ENCODE data around the gene CES4A.
"Not testable (repeated sequence)": the region's sequence is repeated elsewhere in the genome, so short reads cannot be mapped to it uniquely, and the experiment has no call there.

The CES4A gene

DNA sequence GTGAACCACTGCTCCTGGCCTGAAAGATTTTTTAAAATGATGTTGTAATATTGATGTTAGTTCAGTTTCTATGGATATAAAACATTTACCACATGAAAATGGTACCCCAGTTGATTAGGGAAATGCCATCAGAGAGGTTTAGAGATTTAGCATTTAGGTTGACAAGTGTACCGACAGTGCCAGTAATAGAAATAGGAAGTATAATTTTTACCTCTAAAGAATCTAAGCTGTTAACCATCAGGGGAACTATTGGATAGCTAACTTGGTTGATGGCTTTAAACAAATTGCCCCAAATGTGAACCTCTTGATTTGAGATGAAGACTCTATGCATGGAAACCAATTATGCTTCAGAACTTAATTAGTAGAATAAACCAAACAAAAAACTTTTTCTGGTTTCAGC lies 47.0 kb downstream of the CES4A start:
- TF ChIP-seq, protein P1, sequence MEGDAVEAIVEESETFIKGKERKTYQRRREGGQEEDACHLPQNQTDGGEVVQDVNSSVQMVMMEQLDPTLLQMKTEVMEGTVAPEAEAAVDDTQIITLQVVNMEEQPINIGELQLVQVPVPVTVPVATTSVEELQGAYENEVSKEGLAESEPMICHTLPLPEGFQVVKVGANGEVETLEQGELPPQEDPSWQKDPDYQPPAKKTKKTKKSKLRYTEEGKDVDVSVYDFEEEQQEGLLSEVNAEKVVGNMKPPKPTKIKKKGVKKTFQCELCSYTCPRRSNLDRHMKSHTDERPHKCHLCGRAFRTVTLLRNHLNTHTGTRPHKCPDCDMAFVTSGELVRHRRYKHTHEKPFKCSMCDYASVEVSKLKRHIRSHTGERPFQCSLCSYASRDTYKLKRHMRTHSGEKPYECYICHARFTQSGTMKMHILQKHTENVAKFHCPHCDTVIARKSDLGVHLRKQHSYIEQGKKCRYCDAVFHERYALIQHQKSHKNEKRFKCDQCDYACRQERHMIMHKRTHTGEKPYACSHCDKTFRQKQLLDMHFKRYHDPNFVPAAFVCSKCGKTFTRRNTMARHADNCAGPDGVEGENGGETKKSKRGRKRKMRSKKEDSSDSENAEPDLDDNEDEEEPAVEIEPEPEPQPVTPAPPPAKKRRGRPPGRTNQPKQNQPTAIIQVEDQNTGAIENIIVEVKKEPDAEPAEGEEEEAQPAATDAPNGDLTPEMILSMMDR (conservative IDR thresholded peaks at IDR 0.05; ENCODE audit: control insufficient read depth, insufficient read depth, low read depth, low read length): no peak
- no peak overlapping the region for H3K4me3 ChIP-seq (ENCODE audit: control insufficient read depth, low read depth, low read length)
- DNase-seq (ENCODE audit: low read depth): no peak

DNA sequence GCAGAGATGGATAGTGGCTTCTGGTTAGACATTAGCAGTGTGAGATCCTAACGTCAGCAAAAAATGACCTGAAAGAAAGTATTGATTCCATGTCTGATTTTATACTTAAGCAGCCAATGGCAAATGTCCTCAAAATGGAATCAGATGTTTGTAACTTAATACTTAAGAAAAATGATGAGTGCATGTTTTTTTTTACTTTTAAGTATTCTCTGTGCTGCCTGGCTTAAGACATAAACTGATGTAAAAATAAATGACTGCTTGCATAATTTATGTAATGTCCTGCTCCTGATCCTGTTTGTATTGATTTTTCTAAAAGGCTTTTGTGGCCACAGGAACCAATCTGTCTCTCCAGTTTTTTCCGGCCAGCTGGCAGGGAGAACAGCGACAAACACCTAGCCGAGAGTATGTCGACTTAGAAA lies 47.9 kb downstream of the CES4A start:
- DNase-seq (ENCODE audit: low read depth): peak; percentile 49
- TF ChIP-seq, protein P1 (conservative IDR thresholded peaks at IDR 0.05; ENCODE audit: control insufficient read depth, insufficient read depth, low read depth, low read length): no peak
- H3K4me3 ChIP-seq (ENCODE audit: control insufficient read depth, low read depth, low read length): no peak overlapping the region

DNA sequence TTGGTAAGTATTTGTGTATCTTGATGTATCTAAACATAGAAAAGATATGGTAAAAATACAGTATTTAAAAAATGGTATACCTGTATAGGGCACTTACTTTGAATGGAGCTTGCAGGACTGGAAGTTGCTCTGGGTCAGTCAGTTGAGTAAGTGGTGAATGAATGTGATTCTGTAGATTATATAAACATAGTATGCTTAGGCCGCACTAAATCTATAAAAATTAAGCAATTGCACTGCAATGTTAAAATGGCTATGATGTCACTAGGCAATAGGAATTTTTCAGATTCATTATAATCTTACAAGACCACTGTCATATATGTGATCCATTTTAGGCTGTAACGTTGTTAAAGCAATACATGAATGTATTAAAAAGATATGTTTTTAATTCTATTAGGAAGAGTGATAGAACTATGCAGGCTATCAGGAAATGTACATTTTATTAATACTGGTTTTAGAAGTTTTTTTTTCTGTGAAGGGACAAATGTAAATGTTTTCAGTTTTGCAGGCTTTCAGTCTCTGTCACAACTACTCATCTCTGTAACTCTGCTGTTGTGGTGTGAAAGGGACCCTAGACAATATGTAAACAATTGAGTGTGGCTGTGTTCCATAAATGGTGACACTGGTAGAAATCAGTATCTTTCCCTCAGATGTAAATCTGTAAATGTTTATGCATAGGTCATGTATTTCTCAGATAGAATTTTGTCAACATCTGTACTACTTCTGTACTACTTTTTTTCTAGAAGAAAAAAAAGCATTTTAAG lies 51.1 kb downstream of the CES4A start:
- DNase-seq (ENCODE audit: low read depth): no peak
- H3K4me3 ChIP-seq (ENCODE audit: control insufficient read depth, low read depth, low read length): no peak overlapping the region
- TF ChIP-seq, protein P1 (conservative IDR thresholded peaks at IDR 0.05; ENCODE audit: control insufficient read depth, insufficient read depth, low read depth, low read length): no peak

DNA sequence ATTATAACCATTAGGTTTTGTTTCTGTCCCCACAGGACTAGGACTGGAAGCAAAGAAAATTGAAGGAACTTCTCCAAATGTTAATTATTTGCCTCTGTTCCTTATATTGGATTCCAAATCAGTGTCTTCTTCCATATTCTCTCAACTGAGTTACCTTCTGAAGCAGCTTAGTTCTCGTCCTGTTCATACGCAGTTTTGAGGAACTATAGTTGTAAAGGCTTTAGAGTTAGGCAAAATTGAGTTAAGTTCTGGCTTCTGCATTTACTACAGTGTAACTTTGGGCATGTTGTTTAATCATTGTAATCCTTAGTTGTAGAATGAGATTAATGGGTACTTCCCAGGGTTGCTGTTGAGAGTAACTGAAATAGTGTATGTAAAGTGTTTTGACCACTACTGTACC lies 51.8 kb downstream of the CES4A start:
- no peak for DNase-seq (ENCODE audit: low read depth)
- TF ChIP-seq, protein P1 (conservative IDR thresholded peaks at IDR 0.05; ENCODE audit: control insufficient read depth, insufficient read depth, low read depth, low read length): no peak
- H3K4me3 ChIP-seq (ENCODE audit: control insufficient read depth, low read depth, low read length): no peak overlapping the region

DNA sequence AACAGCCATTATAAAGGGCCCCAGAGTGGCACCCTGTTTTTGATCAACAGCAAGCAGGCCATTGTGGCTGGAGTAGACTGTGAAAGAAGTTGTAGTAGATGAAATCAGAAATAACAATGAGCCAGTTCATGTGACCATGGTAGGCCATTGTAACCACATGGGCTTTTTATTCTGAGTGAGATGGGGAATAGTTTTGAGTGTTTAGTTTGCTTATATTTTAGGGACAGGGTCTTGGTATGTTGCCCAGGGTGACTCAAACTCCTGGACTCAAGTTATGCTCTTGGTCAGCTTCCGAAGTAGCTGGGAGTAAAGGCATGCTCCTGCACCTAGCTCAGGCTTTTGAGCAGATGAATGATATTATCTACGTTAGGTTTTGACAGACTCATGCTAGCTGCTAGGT lies 52.5 kb downstream of the CES4A start:
- no peak overlapping the region for H3K4me3 ChIP-seq (ENCODE audit: control insufficient read depth, low read depth, low read length)
- TF ChIP-seq, protein P1 (conservative IDR thresholded peaks at IDR 0.05; ENCODE audit: control insufficient read depth, insufficient read depth, low read depth, low read length): no peak
- peak; percentile 59 for DNase-seq (ENCODE audit: low read depth)

DNA sequence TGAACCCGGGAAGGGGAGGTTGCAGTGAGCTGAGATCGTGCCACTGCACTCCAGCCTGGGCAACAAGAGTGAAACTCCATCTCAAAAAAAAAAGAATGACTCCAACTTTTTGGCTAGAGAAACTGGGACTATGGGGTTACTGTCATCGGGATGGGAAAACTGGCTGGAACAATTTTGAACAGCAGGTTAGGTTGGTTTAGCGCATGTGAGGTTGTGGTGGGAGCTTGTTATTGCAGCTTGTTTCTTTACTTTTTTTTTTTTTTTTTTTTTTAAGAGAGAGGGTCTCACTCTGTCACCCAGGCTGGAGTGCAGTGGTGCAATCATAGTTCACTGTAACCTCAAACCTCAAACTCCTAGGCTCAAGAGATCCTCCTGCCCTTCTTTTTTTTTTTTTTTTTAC lies 53.1 kb downstream of the CES4A start:
- DNase-seq (ENCODE audit: low read depth): not testable (repeated sequence)

DNA sequence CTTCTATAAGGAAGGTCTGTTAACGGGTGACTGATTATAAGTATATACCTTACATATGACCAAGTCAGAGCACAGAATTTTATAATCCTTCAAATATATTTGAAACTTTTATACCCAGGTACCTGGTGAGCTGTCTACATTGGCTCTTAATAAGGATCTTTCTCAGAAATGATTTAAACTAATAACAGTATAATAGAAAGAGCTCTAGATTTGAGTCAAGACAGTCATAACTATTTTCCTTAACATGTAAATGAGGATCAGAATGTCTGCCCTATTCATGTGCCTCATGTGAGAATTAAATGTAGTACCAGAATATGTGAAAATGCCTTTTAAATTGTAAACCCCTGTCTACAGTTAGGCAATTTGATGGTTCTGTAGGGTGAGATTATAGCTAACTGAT lies 55.0 kb downstream of the CES4A start:
- TF ChIP-seq, protein P1 (conservative IDR thresholded peaks at IDR 0.05; ENCODE audit: control insufficient read depth, insufficient read depth, low read depth, low read length): no peak
- H3K4me3 ChIP-seq (ENCODE audit: control insufficient read depth, low read depth, low read length): no peak overlapping the region
- DNase-seq (ENCODE audit: low read depth): no peak

More for the DNA sequence above, 53.1 kb downstream of the CES4A start:
- not testable (repeated sequence) for H3K4me3 ChIP-seq (ENCODE audit: control insufficient read depth, low read depth, low read length)
